Stomach (tissue), 4 donors: ENCODE results near the gene LILRB5.
"Not testable (repeated sequence)": the region's sequence is repeated elsewhere in the genome, so short reads cannot be mapped to it uniquely, and the experiment has no call there.

Experiments used
- CTCF ChIP-seq, 7 experiments: fragments of 450-650 bp in 4 of 7; fragments of 200-600 bp in 3 of 7; sonication (generic) in 3 of 7; IDR thresholded peaks; one replicate each; pipeline ENCODE4 v1.5.1; 2016 to 2019; ENCODE audit warnings: antibody characterized with exemption in 7 of 7, control low read depth in 2 of 7, mild to moderate bottlenecking in 1 of 7
- EP300 ChIP-seq: sonication (generic); formaldehyde crosslinking; IDR thresholded peaks from one replicate; pipeline ENCODE4 v1.6.1; 2017; ENCODE audit warnings: antibody characterized with exemption
- POLR2A ChIP-seq, 4 donors: fragments of 450-650 bp; IDR thresholded peaks; one replicate each; pipeline ENCODE4 v1.6.1; 2016; ENCODE audit warnings: antibody characterized with exemption in 4 of 4, control low read depth in 2 of 4, mild to moderate bottlenecking in 1 of 4, moderate library complexity in 1 of 4

- not testable (repeated sequence) for TF ChIP-seq EP300; POLR2A (IDR thresholded peaks at IDR 0.05); CTCF (IDR thresholded peaks at IDR 0.05)
These were observed 16.4 kb downstream of the LILRB5 start for GRCh38 chr19:54240372-54241336.
